ENCODE data around the gene FYB1.

Gene FYB1

GRCh38 chr5:39079147-39079546, 140.2 kb downstream of the FYB1 start:
- DNase-seq: no peak
- Mint-ChIP-seq H3K36me3 (ENCODE audit: low read depth) (peaks cover 5% of the 10 kb centered on the region), H3K27me3 (peaks cover 50% of the 10 kb centered on the region), H3K9me3 (peaks cover 7% of the 10 kb centered on the region), H3K4me3 (no peak overlapping the region), H3K27ac (no peak overlapping the region), H3K4me1 (ENCODE audit: low read depth) (peaks cover 42% of the 10 kb centered on the region)

- peak overlapping the region; percentile 2 for H3K4me3 Mint-ChIP-seq
- peak overlapping the region; percentile 8 for H3K27ac Mint-ChIP-seq
- DNase-seq: no peak
- H3K27me3 Mint-ChIP-seq: peaks cover 40% of the 10 kb centered on the region
- H3K4me1 Mint-ChIP-seq (ENCODE audit: low read depth): peaks cover 36% of the 10 kb centered on the region
- H3K9me3 Mint-ChIP-seq: no peaks in the 10 kb centered on the region
- peaks cover 12% of the 10 kb centered on the region for H3K36me3 Mint-ChIP-seq (ENCODE audit: low read depth)
These were observed 142.3 kb downstream of the FYB1 start for GRCh38 chr5:39076757-39077728.

- peaks cover 43% of the 10 kb centered on the region for H3K4me1 Mint-ChIP-seq (ENCODE audit: low read depth)
- H3K27ac Mint-ChIP-seq: no peak overlapping the region
- DNase-seq: no peak
- H3K9me3 Mint-ChIP-seq: no peaks in the 10 kb centered on the region
- H3K27me3 Mint-ChIP-seq: peaks cover 33% of the 10 kb centered on the region
- peaks cover 18% of the 10 kb centered on the region for H3K36me3 Mint-ChIP-seq (ENCODE audit: low read depth)
- peak overlapping the region; percentile 33 for H3K4me3 Mint-ChIP-seq
These were observed 143.1 kb downstream of the FYB1 start for GRCh38 chr5:39076101-39076756.

GRCh38 chr5:39074017-39074814, 145.1 kb downstream of the FYB1 start, which contains the start of gene RICTOR:
Gene RICTOR, minus strand, starts transcription at chr5:39074399. Its CDS starts 22 bp downstream, at chr5:39074377.
- Mint-ChIP-seq H3K9me3 (no peaks in the 10 kb centered on the region), H3K4me3 (peak within 1 kb of the TSS; percentile 91), H3K4me1 (ENCODE audit: low read depth) (peaks cover 54% of the 10 kb centered on the region), H3K27me3 (peaks cover 21% of the 10 kb centered on the region), H3K36me3 (ENCODE audit: low read depth) (peaks cover 31% of the 10 kb centered on the region), H3K27ac (peak within 1 kb of the TSS; percentile 96)
- peak; percentile 95 for DNase-seq

GRCh38 chr5:39073767-39074016, 145.7 kb downstream of the FYB1 start:
- Mint-ChIP-seq H3K4me3 (peak overlapping the region; percentile 91), H3K36me3 (ENCODE audit: low read depth) (peaks cover 35% of the 10 kb centered on the region), H3K27ac (peak overlapping the region; percentile 95), H3K27me3 (peaks cover 17% of the 10 kb centered on the region), H3K9me3 (no peaks in the 10 kb centered on the region), H3K4me1 (ENCODE audit: low read depth) (peaks cover 56% of the 10 kb centered on the region)
- DNase-seq: no peak

- no peaks in the 10 kb centered on the region for H3K9me3 Mint-ChIP-seq
- peaks cover 58% of the 10 kb centered on the region for H3K4me1 Mint-ChIP-seq (ENCODE audit: low read depth)
- H3K36me3 Mint-ChIP-seq (ENCODE audit: low read depth): peaks cover 40% of the 10 kb centered on the region
- DNase-seq: peak; percentile 73
- peaks cover 14% of the 10 kb centered on the region for H3K27me3 Mint-ChIP-seq
- peak overlapping the region; percentile 95 for H3K27ac Mint-ChIP-seq
- peak overlapping the region; percentile 91 for H3K4me3 Mint-ChIP-seq
These were observed 146.2 kb downstream of the FYB1 start for GRCh38 chr5:39072925-39073766.

- no peak for DNase-seq
- Mint-ChIP-seq H3K36me3 (ENCODE audit: low read depth) (peaks cover 67% of the 10 kb centered on the region), H3K4me1 (ENCODE audit: low read depth) (peaks cover 66% of the 10 kb centered on the region), H3K9me3 (peaks cover 15% of the 10 kb centered on the region), H3K27ac (no peak overlapping the region), H3K27me3 (no peaks in the 10 kb centered on the region), H3K4me3 (no peak overlapping the region)
These were observed 151.3 kb downstream of the FYB1 start for GRCh38 chr5:39068099-39068498.

GRCh38 chr5:39064450-39064849, 154.9 kb downstream of the FYB1 start:
- peak overlapping the region; percentile 42 for H3K27ac Mint-ChIP-seq
- no peak for DNase-seq
- peaks cover 56% of the 10 kb centered on the region for H3K36me3 Mint-ChIP-seq (ENCODE audit: low read depth)
- H3K4me1 Mint-ChIP-seq (ENCODE audit: low read depth): peaks cover 70% of the 10 kb centered on the region
- H3K9me3 Mint-ChIP-seq: peaks cover 15% of the 10 kb centered on the region
- H3K27me3 Mint-ChIP-seq: no peaks in the 10 kb centered on the region
- no peak overlapping the region for H3K4me3 Mint-ChIP-seq

GRCh38 chr5:39063037-39063436, 156.3 kb downstream of the FYB1 start:
- no peaks in the 10 kb centered on the region for H3K27me3 Mint-ChIP-seq
- peaks cover 78% of the 10 kb centered on the region for H3K4me1 Mint-ChIP-seq (ENCODE audit: low read depth)
- H3K4me3 Mint-ChIP-seq: no peak overlapping the region
- peak overlapping the region; percentile 18 for H3K27ac Mint-ChIP-seq
- H3K9me3 Mint-ChIP-seq: peaks cover 15% of the 10 kb centered on the region
- peaks cover 43% of the 10 kb centered on the region for H3K36me3 Mint-ChIP-seq (ENCODE audit: low read depth)
- DNase-seq: no peak

- Mint-ChIP-seq H3K36me3 (ENCODE audit: low read depth) (peaks cover 38% of the 10 kb centered on the region), H3K4me3 (no peak overlapping the region), H3K27ac (no peak overlapping the region), H3K4me1 (ENCODE audit: low read depth) (peaks cover 78% of the 10 kb centered on the region), H3K27me3 (no peaks in the 10 kb centered on the region), H3K9me3 (peaks cover 12% of the 10 kb centered on the region)
- DNase-seq: no peak
These were observed 156.8 kb downstream of the FYB1 start for GRCh38 chr5:39062530-39062929.

- peaks cover 78% of the 10 kb centered on the region for H3K4me1 Mint-ChIP-seq (ENCODE audit: low read depth)
- H3K4me3 Mint-ChIP-seq: no peak overlapping the region
- DNase-seq: no peak
- no peaks in the 10 kb centered on the region for H3K27me3 Mint-ChIP-seq
- no peak overlapping the region for H3K27ac Mint-ChIP-seq
- peaks cover 33% of the 10 kb centered on the region for H3K36me3 Mint-ChIP-seq (ENCODE audit: low read depth)
- H3K9me3 Mint-ChIP-seq: peaks cover 8% of the 10 kb centered on the region
These were observed 157.3 kb downstream of the FYB1 start for GRCh38 chr5:39062104-39062503.

- no peaks in the 10 kb centered on the region for H3K27me3 Mint-ChIP-seq
- peaks cover 82% of the 10 kb centered on the region for H3K4me1 Mint-ChIP-seq (ENCODE audit: low read depth)
- H3K4me3 Mint-ChIP-seq: no peak overlapping the region
- peaks cover 23% of the 10 kb centered on the region for H3K36me3 Mint-ChIP-seq (ENCODE audit: low read depth)
- DNase-seq: no peak
- H3K27ac Mint-ChIP-seq: peak overlapping the region; percentile 30
- H3K9me3 Mint-ChIP-seq: no peaks in the 10 kb centered on the region
These were observed 160.3 kb downstream of the FYB1 start for GRCh38 chr5:39059064-39059463.

- H3K27ac Mint-ChIP-seq: peak overlapping the region; percentile 18
- peaks cover 24% of the 10 kb centered on the region for H3K36me3 Mint-ChIP-seq (ENCODE audit: low read depth)
- peak overlapping the region; percentile 71 for H3K4me3 Mint-ChIP-seq
- H3K4me1 Mint-ChIP-seq (ENCODE audit: low read depth): peaks cover 81% of the 10 kb centered on the region
- H3K27me3 Mint-ChIP-seq: no peaks in the 10 kb centered on the region
- no peak for DNase-seq
- H3K9me3 Mint-ChIP-seq: no peaks in the 10 kb centered on the region
These were observed 161.0 kb downstream of the FYB1 start for GRCh38 chr5:39058178-39058921.

Measured in activated T-cell treated with anti-CD3 and anti-CD28 coated beads, Interleukin-2, amount 50 U/mL, for 24 hours (primary cell).